WTC11 (cell line): ENCODE data around the gene KRT6B. TPM values are rescaled to one million over a fixed set of nuclear protein-coding genes. Genes with fewer than 3 reads are reported as not detected.

ENCODE experiments used
- ATAC-seq: fragments of 200-7000 bp; cut with Tn5 transposase; 2 replicates; pipeline ENCODE4 v1.10.0; 2021; ENCODE audit warnings: mild to moderate bottlenecking, moderate library complexity
- CTCF ChIA-PET: fragments of 300-600 bp; sonication (Branson Sonifier 250); formaldehyde crosslinking; loops from one replicate; lab custom pipeline; 2021; ENCODE audit warnings: antibody characterized with exemption; lab: Charles Lee
- POLR2A ChIA-PET: fragments of 350-600 bp; sonication (Branson Sonifier 250); formaldehyde crosslinking; loops from one replicate; lab custom pipeline; 2021; ENCODE audit warnings: antibody characterized with exemption; lab: Charles Lee
- DNase-seq: peaks from one replicate; pipeline ENCODE4 v3.0.0; 2021; ENCODE audit warnings: low spot score
- H3K27ac Mint-ChIP-seq: 2 replicates; pipeline ENCODE4 v1.8.0; 2021; ENCODE audit warnings: mixed read lengths
- H3K27me3 Mint-ChIP-seq: 2 replicates; pipeline ENCODE4 v1.8.0; 2021; ENCODE audit warnings: low read depth, mild to moderate bottlenecking, moderate library complexity, mixed read lengths
- H3K36me3 Mint-ChIP-seq: 2 replicates; pipeline ENCODE4 v1.8.0; 2021; ENCODE audit warnings: mixed read lengths
- H3K4me1 Mint-ChIP-seq: 2 replicates; pipeline ENCODE4 v1.8.0; 2022; ENCODE audit warnings: mixed read lengths
- H3K4me3 Mint-ChIP-seq: 2 replicates; pipeline ENCODE4 v1.8.0; 2021; ENCODE audit warnings: mild to moderate bottlenecking, moderate library complexity, mixed read lengths
- H3K9me3 Mint-ChIP-seq: 2 replicates; pipeline ENCODE4 v1.8.0; 2021; ENCODE audit warnings: mixed read lengths
- ATF1 ChIP-seq: sonication (generic); formaldehyde crosslinking; IDR thresholded peaks from 2 replicates; pipeline ENCODE4 v1.8.1; 2023; ENCODE audit warnings: mild to moderate bottlenecking, moderate library complexity, missing genetic modification reagents
- CDX4 ChIP-seq: fragments of 250-450 bp; sonication (Bioruptor Pico); IDR thresholded peaks from 2 replicates; pipeline ENCODE4 v1.9.0; 2021; ENCODE audit warnings: moderate library complexity, mild to moderate bottlenecking, inconsistent platforms, borderline replicate concordance
- CREB1 ChIP-seq: sonication (generic); formaldehyde crosslinking; IDR thresholded peaks from 2 replicates; pipeline ENCODE4 v1.8.0; 2023; ENCODE audit warnings: mild to moderate bottlenecking, missing genetic modification reagents
- E2F5 ChIP-seq: sonication (generic); formaldehyde crosslinking; IDR thresholded peaks from 2 replicates; pipeline ENCODE4 v1.8.1; 2022; ENCODE audit warnings: mild to moderate bottlenecking, moderate library complexity, missing genetic modification reagents
- EMX1 ChIP-seq: fragments of 250-450 bp; sonication (Bioruptor Pico); IDR thresholded peaks from 2 replicates; pipeline ENCODE4 v1.8.0; 2021; ENCODE audit warnings: mild to moderate bottlenecking
- ESRRA ChIP-seq: sonication (generic); formaldehyde crosslinking; IDR thresholded peaks from 2 replicates; pipeline ENCODE4 v1.8.1; 2022; ENCODE audit warnings: mild to moderate bottlenecking, missing genetic modification reagents, borderline replicate concordance
- ETV6 ChIP-seq: sonication (generic); formaldehyde crosslinking; IDR thresholded peaks from 2 replicates; pipeline ENCODE4 v1.8.1; 2022; ENCODE audit warnings: mild to moderate bottlenecking, missing genetic modification reagents
- FOXJ3 ChIP-seq: sonication (generic); formaldehyde crosslinking; IDR thresholded peaks from 2 replicates; pipeline ENCODE4 v1.9.0; 2021; ENCODE audit warnings: missing genetic modification reagents, mild to moderate bottlenecking, borderline replicate concordance
- GRHL2 ChIP-seq: fragments of 250-450 bp; sonication (Bioruptor Pico); IDR thresholded peaks from 2 replicates; pipeline ENCODE4 v1.8.0; 2022; ENCODE audit warnings: mild to moderate bottlenecking, moderate library complexity; ENCODE audit not compliant: insufficient replicate concordance, severe bottlenecking
- MXD4 ChIP-seq: fragments of 250-450 bp; sonication (Bioruptor Pico); IDR thresholded peaks from 2 replicates; pipeline ENCODE4 v1.8.0; 2021; ENCODE audit warnings: mild to moderate bottlenecking, moderate library complexity, borderline replicate concordance
- PRDM15 ChIP-seq: sonication (generic); formaldehyde crosslinking; IDR thresholded peaks from 2 replicates; pipeline ENCODE4 v1.8.0; 2022; ENCODE audit warnings: missing genetic modification reagents
- PRRX2 ChIP-seq: fragments of 250-450 bp; sonication (Bioruptor Pico); IDR thresholded peaks from 2 replicates; pipeline ENCODE4 v1.8.0; 2021; ENCODE audit warnings: mild to moderate bottlenecking
- SP1 ChIP-seq: sonication (generic); formaldehyde crosslinking; conservative IDR thresholded peaks from 2 replicates; pipeline ENCODE4 v1.8.1; 2022; ENCODE audit warnings: missing genetic modification reagents
- TEAD4 ChIP-seq: sonication (generic); formaldehyde crosslinking; IDR thresholded peaks from 2 replicates; pipeline ENCODE4 v1.8.0; 2022; ENCODE audit warnings: mild to moderate bottlenecking, missing genetic modification reagents
- USF1 ChIP-seq: sonication (generic); formaldehyde crosslinking; IDR thresholded peaks from 2 replicates; pipeline ENCODE4 v1.8.0; 2022; ENCODE audit warnings: mild to moderate bottlenecking, missing genetic modification reagents
- USF2 ChIP-seq: sonication (generic); formaldehyde crosslinking; IDR thresholded peaks from 2 replicates; pipeline ENCODE4 v1.8.1; 2023; ENCODE audit warnings: mild to moderate bottlenecking, missing genetic modification reagents, moderate library complexity
- ZNF121 ChIP-seq: sonication (generic); formaldehyde crosslinking; IDR thresholded peaks from 2 replicates; pipeline ENCODE4 v1.8.0; 2023; ENCODE audit warnings: missing genetic modification reagents
- ZNF396 ChIP-seq: fragments of 250-450 bp; sonication (Bioruptor Pico); IDR thresholded peaks from 2 replicates; pipeline ENCODE4 v1.8.0; 2021; ENCODE audit warnings: mild to moderate bottlenecking, moderate library complexity, borderline replicate concordance
- ZNF425 ChIP-seq: fragments of 250-450 bp; sonication (Bioruptor Pico); conservative IDR thresholded peaks from 2 replicates; pipeline ENCODE4 v1.9.0; 2021; ENCODE audit warnings: mild to moderate bottlenecking
- ZNF671 ChIP-seq: fragments of 250-450 bp; sonication (Bioruptor Pico); IDR thresholded peaks from 2 replicates; pipeline ENCODE4 v1.8.0; 2021; ENCODE audit warnings: mild to moderate bottlenecking
- total RNA-seq: library from RNA; stranded (reverse); gene quantifications from 3 replicates; pipeline ENCODE4 v1.2.3, GENCODE V29; 2021

The KRT6B gene
- total RNA-seq, 1 experiment from 2014 or later = not detected

- no peaks in the 10 kb centered on the region for H3K36me3 Mint-ChIP-seq
- H3K27ac Mint-ChIP-seq = no peak overlapping the region
- DNase-seq = no peak
- H3K27me3 Mint-ChIP-seq = peaks cover 4% of the 10 kb centered on the region; the same call in 1 of the 2 replicates
- TF ChIP-seq TEAD4 (CRISPR knock-in tag) (no peak), ZNF425 (CRISPR knock-in tag) (no peak), ZNF671 (CRISPR knock-in tag) (no peak), FOXJ3 (CRISPR knock-in tag) (no peak), PRRX2 (no peak), SP1 (CRISPR knock-in tag) (no peak), CREB1 (CRISPR knock-in tag) (no peak), ETV6 (CRISPR knock-in tag) (no peak), ESRRA (CRISPR knock-in tag) (no peak), MXD4 (CRISPR knock-in tag) (no peak), E2F5 (CRISPR knock-in tag) (no peak), USF1 (CRISPR knock-in tag) (no peak)
- no peak overlapping the region for H3K4me3 Mint-ChIP-seq
- H3K9me3 Mint-ChIP-seq = no peaks in the 10 kb centered on the region
- POLR2A ChIA-PET = no interaction called here
- CTCF ChIA-PET = interaction anchor here (1.7 kb wide), 1 partner anchor 581 kb away, joined by 3 read pairs; no protein-coding TSS in a partner anchor
- ATAC-seq = no peak
- peaks cover 9% of the 10 kb centered on the region for H3K4me1 Mint-ChIP-seq
Measured at GRCh38 chr12:52399756-52400155, 52.2 kb downstream of the KRT6B start.

GRCh38 chr12:52398176-52398575 is 53.8 kb downstream of the KRT6B start:
- ATAC-seq (no peak), DNase-seq (no peak)
- TF ChIP-seq PRDM15 = no peak
- no peak for TF ChIP-seq USF2 (CRISPR knock-in tag)
- no peak for TF ChIP-seq CDX4 (CRISPR knock-in tag)
- TF ChIP-seq GRHL2 (CRISPR knock-in tag) = no peak
- TF ChIP-seq ZNF396 = no peak
- TF ChIP-seq ATF1 (CRISPR knock-in tag) = no peak
- no peak for TF ChIP-seq ZNF121 (CRISPR knock-in tag)
- TF ChIP-seq EMX1 (CRISPR knock-in tag) = no peak
- ChIA-PET POLR2A (no interaction called here), CTCF (interaction anchor here (1.1 to 1.6 kb wide), 3 partner anchors 25 to 109 kb away, joined by 3 to 7 read pairs (median 4); no protein-coding TSS in a partner anchor)
- Mint-ChIP-seq H3K36me3 (no peaks in the 10 kb centered on the region), H3K27ac (no peak overlapping the region), H3K4me3 (no peak overlapping the region), H3K4me1 (peaks cover 7% of the 10 kb centered on the region), H3K9me3 (no peaks in the 10 kb centered on the region), H3K27me3 (peaks cover 4% of the 10 kb centered on the region; the same call in 1 of the 2 replicates)
